Cerebellar cortex (tissue), 1 donor: ENCODE results near the gene NFE2L2.
A peak's percentile ranks its signal among the peaks of the same experiment; 100 is the strongest.
"Not testable (repeated sequence)": the region's sequence is repeated elsewhere in the genome, so short reads cannot be mapped to it uniquely, and the experiment has no call there.

Experiments
- DNase-seq: peaks from one replicate; pipeline ENCODE4 v3.0.0-alpha.2; 2015; ENCODE audit warnings: low spot score

NFE2L2 gene

GRCh38 chr2:177237932-177238331 lies 26.6 kb downstream of the NFE2L2 start:
- DNase-seq, result no peak

DNA sequence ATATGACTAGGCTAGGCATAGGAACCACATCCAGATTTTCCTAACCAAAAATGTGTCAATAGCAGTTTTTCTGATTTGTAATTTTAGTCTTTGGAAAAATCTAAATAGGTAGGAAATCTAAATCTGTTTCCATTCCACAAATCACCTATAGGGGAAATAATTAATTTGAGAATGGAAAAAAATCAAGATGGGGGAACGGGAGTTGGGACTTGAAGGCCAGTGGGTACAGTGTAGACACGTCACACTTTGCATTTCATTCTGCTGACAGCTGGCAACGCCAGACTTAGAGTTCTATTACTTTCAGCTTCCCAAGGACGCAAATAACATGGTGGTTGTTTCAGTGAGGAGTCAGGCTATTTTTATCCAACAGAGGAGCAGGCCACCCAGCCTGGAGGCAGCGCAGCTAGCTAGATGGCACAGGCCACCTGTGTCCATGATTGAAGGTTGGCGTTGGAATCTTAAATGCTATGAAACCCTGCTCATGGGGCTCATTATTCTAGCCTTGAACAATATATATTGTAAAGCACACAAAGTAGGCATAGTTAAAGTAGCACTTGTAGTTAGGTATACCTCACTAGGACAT lies 28.6 kb downstream of the NFE2L2 start:
- DNase-seq, result no peak

DNA sequence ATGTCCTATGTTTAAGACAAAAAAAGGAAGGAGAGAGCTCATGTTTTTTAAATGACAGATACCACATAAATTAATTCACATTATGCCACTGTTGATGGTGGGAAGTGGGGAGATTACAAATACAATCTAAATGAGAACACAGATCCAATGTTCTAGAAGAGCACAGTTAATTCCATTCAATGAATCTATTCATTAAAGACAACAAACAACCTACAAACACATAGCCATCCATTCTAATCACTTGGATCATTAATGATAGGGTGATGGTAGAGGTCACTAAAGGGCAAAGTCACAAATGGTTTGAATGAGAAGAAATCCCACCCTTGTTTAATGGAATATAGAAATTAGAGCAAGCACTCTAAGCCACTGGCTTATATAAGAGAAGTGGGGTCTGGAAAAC lies 30.3 kb downstream of the NFE2L2 start:
- no peak for DNase-seq

DNA sequence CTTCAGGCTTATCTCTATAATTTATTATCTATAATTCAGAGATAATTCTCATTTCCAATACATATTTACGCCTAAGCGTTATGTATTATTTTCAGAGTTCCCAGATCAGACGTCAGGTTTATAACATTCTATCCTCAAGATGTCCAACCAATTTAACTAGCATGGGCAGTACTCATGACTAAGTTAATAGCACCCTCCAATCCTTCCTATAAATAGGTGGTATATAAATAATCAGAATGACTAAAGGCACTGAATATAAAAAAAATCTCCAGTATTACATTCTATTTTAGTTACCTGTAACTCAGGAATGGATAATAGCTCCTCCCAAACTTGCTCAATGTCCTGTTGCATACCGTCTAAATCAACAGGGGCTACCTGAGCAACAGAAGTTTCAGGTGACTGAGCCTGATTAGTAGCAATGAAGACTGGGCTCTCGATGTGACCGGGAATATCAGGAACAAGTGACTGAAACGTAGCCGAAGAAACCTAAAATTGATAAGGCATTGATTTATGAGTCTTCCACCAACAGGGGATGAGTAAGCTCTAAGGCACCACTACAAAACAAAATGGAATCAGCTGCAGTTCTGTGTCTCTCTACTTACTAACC lies 32.3 kb downstream of the NFE2L2 start:
- DNase-seq, result no peak

DNA sequence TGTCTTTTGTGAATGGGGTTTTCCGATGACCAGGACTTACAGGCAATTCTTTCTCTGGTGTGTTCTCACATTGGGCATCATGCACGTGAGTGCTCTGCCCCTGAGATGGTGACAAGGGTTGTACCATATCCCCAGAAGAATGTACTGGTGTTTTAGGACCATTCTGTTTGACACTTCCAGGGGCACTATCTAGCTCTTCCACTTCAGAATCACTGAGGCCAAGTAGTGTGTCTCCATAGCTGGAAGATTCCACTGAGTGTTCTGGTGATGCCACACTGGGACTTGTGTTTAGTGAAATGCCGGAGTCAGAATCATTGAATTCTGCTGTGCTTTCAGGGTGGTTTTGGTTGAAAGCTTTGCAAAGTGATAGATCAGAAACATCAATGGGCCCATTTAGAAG lies 33.3 kb downstream of the NFE2L2 start:
- DNase-seq, result no peak

- no peak for DNase-seq
Measured at GRCh38 chr2:177229442-177230242, 34.9 kb downstream of the NFE2L2 start.

DNA sequence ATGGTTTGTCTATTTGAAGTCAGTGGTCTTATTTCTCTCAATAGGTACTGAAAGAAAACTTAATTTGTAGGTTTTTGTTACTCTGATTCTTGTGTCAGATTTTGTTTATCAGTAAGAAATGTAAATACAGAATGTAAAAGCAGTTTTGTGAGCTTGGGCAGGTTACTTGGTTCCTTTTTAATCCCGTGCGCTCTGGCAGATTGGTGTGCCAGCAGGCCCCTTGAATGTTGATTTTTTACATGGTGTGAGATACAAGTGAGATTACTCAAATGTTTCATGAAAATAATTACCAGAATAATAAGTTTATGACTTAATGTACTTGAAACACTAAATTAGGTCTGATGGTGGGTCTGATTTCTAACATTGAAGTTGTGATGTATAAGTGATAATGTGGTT lies 38.6 kb downstream of the NFE2L2 start:
- peak; percentile 25 for DNase-seq

DNA sequence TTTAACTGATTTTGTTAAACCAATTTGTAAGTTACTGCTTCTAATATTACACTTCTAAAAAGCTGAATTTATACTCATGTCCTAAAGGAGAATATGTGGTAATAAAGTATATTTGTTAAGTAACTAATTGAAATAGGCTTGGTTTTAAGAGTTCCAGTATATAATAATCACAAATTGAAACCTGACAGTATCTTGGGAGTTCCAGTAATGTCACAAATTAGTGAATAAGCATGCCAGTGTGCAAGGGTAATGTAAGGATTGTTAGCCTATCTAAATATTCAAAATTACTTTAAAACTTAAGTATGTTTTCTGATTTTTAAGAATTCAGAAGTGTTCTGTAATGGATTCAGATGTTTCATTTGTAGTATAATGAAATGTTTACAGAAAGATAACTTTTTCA lies 41.1 kb downstream of the NFE2L2 start:
- DNase-seq, result not testable (repeated sequence)

GRCh38 chr2:177221970-177222369 lies 42.6 kb downstream of the NFE2L2 start:
- no peak for DNase-seq

DNA sequence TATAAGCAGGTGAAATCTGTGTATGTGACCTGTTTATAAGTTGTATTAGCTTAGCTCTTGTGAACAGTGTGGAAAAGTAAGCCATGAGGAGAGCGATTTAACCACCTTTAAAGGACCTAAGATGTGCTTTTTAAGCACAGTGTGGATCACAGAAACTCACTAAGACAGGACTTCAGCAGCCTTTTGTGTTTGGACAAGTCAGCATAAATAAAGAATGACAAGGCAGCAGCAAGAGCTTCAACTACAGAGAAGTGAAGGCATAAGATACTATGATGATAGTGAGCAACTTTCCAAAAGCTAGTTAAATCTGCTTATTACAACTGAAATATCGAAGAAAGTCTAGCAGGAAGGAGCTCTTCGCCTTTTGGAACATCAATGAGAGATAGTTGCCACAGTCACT lies 43.0 kb downstream of the NFE2L2 start:
- no peak for DNase-seq

GRCh38 chr2:177219787-177220186 lies 44.7 kb downstream of the NFE2L2 start:
- DNase-seq, result not testable (repeated sequence)

- DNase-seq, result no peak
Measured at GRCh38 chr2:177217247-177217843, 47.2 kb downstream of the NFE2L2 start.

DNA sequence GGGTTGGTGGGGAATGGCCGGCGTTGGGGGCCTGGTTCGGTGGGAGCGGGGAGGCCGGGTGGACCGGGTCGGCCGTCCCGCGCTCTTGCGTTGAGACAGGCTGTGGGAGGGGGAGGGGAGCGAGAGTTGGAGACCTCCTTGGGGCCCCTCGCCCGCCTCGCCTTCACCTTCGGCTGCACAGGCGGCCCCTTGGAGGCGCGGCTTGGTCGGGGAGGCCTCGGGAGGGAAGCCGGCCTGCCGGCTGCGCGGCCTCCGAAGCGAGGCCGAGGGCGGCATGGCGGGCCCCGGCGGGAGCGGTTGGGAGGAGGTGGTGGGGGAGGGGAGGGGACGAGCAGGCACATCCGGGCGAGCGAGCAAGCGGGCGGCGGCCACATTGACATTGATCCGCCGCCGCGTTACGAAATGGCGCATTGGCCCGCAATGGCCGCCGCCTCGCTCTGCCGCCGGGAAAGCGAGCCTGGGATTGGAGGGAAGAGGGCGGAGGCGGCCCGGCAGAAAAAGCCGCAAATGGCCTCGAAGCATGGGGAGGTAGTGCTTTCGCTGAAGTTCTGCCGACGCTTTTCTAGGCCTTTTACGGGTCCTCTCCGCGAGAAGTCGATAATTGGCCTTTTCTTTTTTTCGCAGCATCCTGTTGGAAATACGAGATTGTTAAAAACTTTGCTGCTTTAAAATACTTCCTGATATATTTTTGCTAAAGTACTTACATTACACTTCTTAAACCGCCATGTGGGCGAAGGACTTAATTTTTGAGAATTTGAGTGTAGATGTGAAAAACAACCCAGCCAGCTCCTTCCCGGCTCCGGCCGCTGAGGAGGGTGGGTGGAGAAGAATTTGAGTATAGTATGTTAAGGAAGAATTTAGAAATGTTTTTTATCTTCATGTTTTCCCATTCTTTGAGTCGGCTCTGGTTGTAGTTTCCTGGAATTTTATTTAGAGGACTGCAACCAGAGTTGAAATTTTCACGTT lies 51.4 kb downstream of the NFE2L2 start:
- DNase-seq, result peak; percentile 75

DNA sequence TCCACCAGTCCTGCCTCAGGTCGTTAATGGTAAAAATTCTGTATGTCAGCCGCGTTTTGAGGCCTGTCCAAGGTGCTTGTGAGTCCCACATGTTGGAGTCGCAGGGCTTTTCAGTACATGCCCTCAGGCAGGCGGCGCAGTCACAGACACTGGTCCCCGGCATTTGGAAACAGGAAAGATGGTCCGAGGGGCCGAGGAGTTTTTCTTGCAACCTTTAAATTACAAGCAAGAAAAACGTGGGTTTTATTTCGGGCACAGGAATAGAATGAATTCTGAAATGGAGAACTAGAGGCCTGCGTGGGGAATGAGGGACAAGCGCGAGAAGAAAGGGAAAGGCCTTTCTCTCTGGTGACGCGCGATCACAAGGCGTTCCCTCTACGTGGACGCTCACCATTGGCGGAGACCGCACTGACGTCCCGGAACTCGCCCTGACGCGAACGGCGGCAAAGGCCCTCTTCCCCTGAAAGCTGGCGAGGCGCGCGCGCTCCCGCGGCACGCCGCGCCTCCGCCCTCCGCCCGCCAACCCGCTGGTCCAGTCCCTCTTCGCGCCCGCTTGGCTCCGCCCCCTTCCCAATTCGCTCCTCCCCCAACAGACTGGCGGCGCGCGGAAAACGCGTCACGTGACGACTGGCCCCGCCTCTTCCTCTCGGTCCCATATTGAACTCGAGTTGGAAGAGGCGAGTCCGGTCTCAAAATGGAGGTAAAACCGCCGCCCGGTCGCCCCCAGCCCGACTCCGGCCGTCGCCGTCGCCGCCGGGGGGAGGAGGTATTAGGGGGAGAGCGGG lies 52.2 kb downstream of the NFE2L2 start, which contains the start of gene HNRNPA3:
Gene HNRNPA3, plus strand, starts transcription at position 689 of the 785 bp plus-strand sequence. Its CDS starts 6 bp downstream, at position 695.
- DNase-seq, result peak; percentile 99

GRCh38 chr2:177211576-177212105 lies 52.9 kb downstream of the NFE2L2 start:
- peak; percentile 16 for DNase-seq

DNA sequence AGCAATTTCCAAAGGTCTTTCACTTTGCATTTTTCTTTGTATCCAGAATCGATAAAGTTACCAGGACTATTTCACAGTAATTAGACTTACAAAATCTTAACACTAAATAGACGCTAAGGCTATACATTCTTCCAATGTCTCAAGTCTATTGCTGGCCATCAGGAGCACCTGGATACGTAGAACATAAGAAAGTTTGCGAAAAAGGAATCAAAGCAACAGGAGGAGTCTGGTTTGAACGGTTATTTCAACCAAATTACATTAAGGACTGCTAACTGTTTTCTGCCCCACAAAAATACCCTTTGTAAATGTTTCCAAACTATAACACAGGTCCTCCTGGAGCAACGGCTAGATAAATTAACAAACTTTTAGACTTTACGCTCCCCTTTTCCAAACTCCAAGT lies 53.4 kb downstream of the NFE2L2 start:
- DNase-seq, result no peak

GRCh38 chr2:177207101-177207500 lies 57.4 kb downstream of the NFE2L2 start:
- DNase-seq, result no peak

- no peak for DNase-seq
Measured at GRCh38 chr2:177204417-177204816, 60.1 kb downstream of the NFE2L2 start.

GRCh38 chr2:177201919-177202346 lies 62.6 kb downstream of the NFE2L2 start:
- no peak for DNase-seq

GRCh38 chr2:177200419-177200818 lies 64.1 kb downstream of the NFE2L2 start:
- not testable (repeated sequence) for DNase-seq
